ENCODE results near the gene SORBS1. TPM values are rescaled to one million over a fixed set of nuclear protein-coding genes. Genes with fewer than 3 reads are reported as not detected.

SORBS1 gene
- total and polyA plus RNA-seq, 2 donors (not counting 1 experiment from before 2014, with no cell fraction given) = 0.21 to 1.5 TPM

DNA sequence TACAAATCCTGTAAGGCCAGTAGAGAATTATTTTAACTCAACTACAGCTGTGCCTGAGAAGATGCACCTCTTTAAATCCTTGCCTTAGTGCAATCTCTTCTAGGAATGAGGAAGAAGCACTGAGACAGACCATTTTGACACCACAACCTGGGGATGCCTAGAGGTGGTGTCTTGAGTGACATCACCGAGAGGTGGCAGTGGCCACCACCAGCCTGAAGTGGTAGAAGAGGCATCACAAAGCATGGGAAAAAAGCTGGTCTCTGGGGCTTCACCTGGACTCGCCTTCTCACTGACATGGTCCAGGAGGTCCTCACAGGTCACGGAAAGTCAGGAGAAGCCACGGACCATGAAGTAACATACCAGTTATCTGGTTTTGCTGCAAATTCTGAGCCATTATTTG, 171.2 kb downstream of the SORBS1 start:
- intact Hi-C loops (cut with micrococcal nuclease) = no loop called here
- ChIA-PET POLR2A (no interaction called here), CTCF (interaction anchor here (1.5 kb wide), 1 partner anchor 18 kb away, joined by 4 read pairs; no protein-coding TSS in a partner anchor)
- Histone ChIP-seq H4K20me1 (ENCODE audit: control insufficient read depth, insufficient read depth, low read length, poor library complexity, severe bottlenecking) (no peaks in the 10 kb centered on the region), H3K4me1 (ENCODE audit: control insufficient read depth in 2 of 2, insufficient read depth in 2 of 2, low read length in 2 of 2) (peaks cover 5% of the 10 kb centered on the region in 2 donors), H3K27me3 (replicated peaks in 1 of 4; ENCODE audit: control extremely low read depth in 1 of 4, control insufficient read depth in 3 of 4, insufficient read depth in 4 of 4, low read length in 3 of 4) (peaks cover 0 to 4% (median 0%) of the 10 kb centered on the region in 4 experiments), H3K79me2 (ENCODE audit: control insufficient read depth, insufficient read depth, low read length) (no peaks in the 10 kb centered on the region), H3K9ac (ENCODE audit: low read length) (no peak overlapping the region), H3K4me3 (ENCODE audit: control extremely low read depth in 1 of 5, extremely low read depth in 1 of 5, insufficient read depth in 1 of 5, low read depth in 2 of 5, low read length in 4 of 5) (no peak overlapping the region), H2AFZ (ENCODE audit: insufficient read depth, low read depth, low read length, poor library complexity, severe bottlenecking) (no peak overlapping the region), H3K4me2 (replicated peaks; ENCODE audit: low read depth, low read length, poor library complexity, severe bottlenecking) (no peak overlapping the region), H3K27ac (ENCODE audit: low read length in 2 of 2) (no peak overlapping the region), H3K9me3 (ENCODE audit: control extremely low read depth in 1 of 3, control insufficient read depth in 2 of 3, insufficient read depth in 1 of 3, low read length in 2 of 3) (peaks cover 0 to 4% (median 0%) of the 10 kb centered on the region in 3 donors), H3K36me3 (replicated peaks in 1 of 2; ENCODE audit: control extremely low read depth in 1 of 2, control insufficient read depth in 1 of 2, extremely low read depth in 1 of 2, insufficient read depth in 2 of 2, low read length in 1 of 2) (no peaks in the 10 kb centered on the region)
- TF ChIP-seq, protein P1, sequence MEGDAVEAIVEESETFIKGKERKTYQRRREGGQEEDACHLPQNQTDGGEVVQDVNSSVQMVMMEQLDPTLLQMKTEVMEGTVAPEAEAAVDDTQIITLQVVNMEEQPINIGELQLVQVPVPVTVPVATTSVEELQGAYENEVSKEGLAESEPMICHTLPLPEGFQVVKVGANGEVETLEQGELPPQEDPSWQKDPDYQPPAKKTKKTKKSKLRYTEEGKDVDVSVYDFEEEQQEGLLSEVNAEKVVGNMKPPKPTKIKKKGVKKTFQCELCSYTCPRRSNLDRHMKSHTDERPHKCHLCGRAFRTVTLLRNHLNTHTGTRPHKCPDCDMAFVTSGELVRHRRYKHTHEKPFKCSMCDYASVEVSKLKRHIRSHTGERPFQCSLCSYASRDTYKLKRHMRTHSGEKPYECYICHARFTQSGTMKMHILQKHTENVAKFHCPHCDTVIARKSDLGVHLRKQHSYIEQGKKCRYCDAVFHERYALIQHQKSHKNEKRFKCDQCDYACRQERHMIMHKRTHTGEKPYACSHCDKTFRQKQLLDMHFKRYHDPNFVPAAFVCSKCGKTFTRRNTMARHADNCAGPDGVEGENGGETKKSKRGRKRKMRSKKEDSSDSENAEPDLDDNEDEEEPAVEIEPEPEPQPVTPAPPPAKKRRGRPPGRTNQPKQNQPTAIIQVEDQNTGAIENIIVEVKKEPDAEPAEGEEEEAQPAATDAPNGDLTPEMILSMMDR (IDR thresholded peaks at IDR 0.05) = no peak
- TF ChIP-seq EZH2 (IDR thresholded peaks at IDR 0.05; ENCODE audit: borderline replicate concordance, insufficient read depth, low read depth, low read length, poor library complexity, severe bottlenecking) = no peak
- DNase-seq = no peak
- H3K4me1 Mint-ChIP-seq = peaks cover 6% of the 10 kb centered on the region
- no peak overlapping the region for H3K4me3 Mint-ChIP-seq
- H3K27me3 Mint-ChIP-seq = peaks cover 15% of the 10 kb centered on the region
- WGBS (ENCODE audit: insufficient coverage) = 95% methylated on average over 4 of the region's 4 CpGs
- no peak overlapping the region for H3K27ac Mint-ChIP-seq
- no peaks in the 10 kb centered on the region for H3K9me3 Mint-ChIP-seq (ENCODE audit: insufficient read depth)
- no peak for ATAC-seq (ENCODE audit: low read depth)

GRCh38 chr10:95389176-95389575, 172.0 kb downstream of the SORBS1 start:
- ATAC-seq (ENCODE audit: low read depth) (no peak), DNase-seq (no peak)
- Mint-ChIP-seq H3K4me3 (no peak overlapping the region), H3K9me3 (ENCODE audit: insufficient read depth) (no peaks in the 10 kb centered on the region), H3K4me1 (peaks cover 6% of the 10 kb centered on the region), H3K27me3 (peaks cover 9% of the 10 kb centered on the region), H3K27ac (no peak overlapping the region)
- Histone ChIP-seq H3K27ac (ENCODE audit: low read length in 2 of 2) (no peak overlapping the region), H3K4me3 (ENCODE audit: control extremely low read depth in 1 of 5, extremely low read depth in 1 of 5, insufficient read depth in 1 of 5, low read depth in 2 of 5, low read length in 4 of 5) (no peak overlapping the region), H3K36me3 (replicated peaks in 1 of 2; ENCODE audit: control extremely low read depth in 1 of 2, control insufficient read depth in 1 of 2, extremely low read depth in 1 of 2, insufficient read depth in 2 of 2, low read length in 1 of 2) (no peaks in the 10 kb centered on the region), H3K4me2 (replicated peaks; ENCODE audit: low read depth, low read length, poor library complexity, severe bottlenecking) (no peak overlapping the region), H3K4me1 (ENCODE audit: control insufficient read depth in 2 of 2, insufficient read depth in 2 of 2, low read length in 2 of 2) (peaks cover 5% of the 10 kb centered on the region in 2 donors), H3K79me2 (ENCODE audit: control insufficient read depth, insufficient read depth, low read length) (no peaks in the 10 kb centered on the region), H3K9me3 (ENCODE audit: control extremely low read depth in 1 of 3, control insufficient read depth in 2 of 3, insufficient read depth in 1 of 3, low read length in 2 of 3) (peaks cover 0 to 4% (median 0%) of the 10 kb centered on the region in 3 donors), H4K20me1 (ENCODE audit: control insufficient read depth, insufficient read depth, low read length, poor library complexity, severe bottlenecking) (no peaks in the 10 kb centered on the region), H3K9ac (ENCODE audit: low read length) (no peak overlapping the region), H2AFZ (ENCODE audit: insufficient read depth, low read depth, low read length, poor library complexity, severe bottlenecking) (no peak overlapping the region), H3K27me3 (replicated peaks in 1 of 4; ENCODE audit: control extremely low read depth in 1 of 4, control insufficient read depth in 3 of 4, insufficient read depth in 4 of 4, low read length in 3 of 4) (peaks cover 0 to under 1% (median 0%) of the 10 kb centered on the region in 4 experiments)
- ChIA-PET POLR2A (no interaction called here), CTCF (interaction anchor here (1.4 kb wide), 1 partner anchor 14 kb away, joined by 3 read pairs; no protein-coding TSS in a partner anchor)
- no peak for TF ChIP-seq EZH2 (IDR thresholded peaks at IDR 0.05; ENCODE audit: borderline replicate concordance, insufficient read depth, low read depth, low read length, poor library complexity, severe bottlenecking)
- TF ChIP-seq, protein P1 (IDR thresholded peaks at IDR 0.05) = no peak
- 90% methylated on average over 2 of the region's 2 CpGs for WGBS (ENCODE audit: insufficient coverage)
- intact Hi-C loops (cut with micrococcal nuclease) = no loop called here
